ENCODE results near the gene KLHL3.
"Not testable (repeated sequence)": the region's sequence is repeated elsewhere in the genome, so short reads cannot be mapped to it uniquely, and the experiment has no call there.

The KLHL3 gene

GRCh38 chr5:137735555-137736284 is at the start of gene KLHL3:
Gene KLHL3, minus strand, starts transcription at chr5:137736089. Its CDS starts 443 bp downstream, at chr5:137735646.
- no peak for DNase-seq (ENCODE audit: low read depth)

GRCh38 chr5:137782984-137783536 is 47.2 kb upstream of the KLHL3 start:
- DNase-seq (ENCODE audit: low read depth) = no peak

GRCh38 chr5:137782055-137782454 is 46.2 kb upstream of the KLHL3 start:
- DNase-seq (ENCODE audit: low read depth) = no peak

- DNase-seq (ENCODE audit: low read depth) = no peak
Observed at GRCh38 chr5:137778772-137779564, 43.1 kb upstream of the KLHL3 start.

GRCh38 chr5:137767937-137768336 is 32.0 kb upstream of the KLHL3 start:
- not testable (repeated sequence) for DNase-seq (ENCODE audit: low read depth)

GRCh38 chr5:137761566-137761965 is 25.7 kb upstream of the KLHL3 start:
- DNase-seq (ENCODE audit: low read depth) = no peak

- no peak for DNase-seq (ENCODE audit: low read depth)
Observed at GRCh38 chr5:137760719-137761516, 25.0 kb upstream of the KLHL3 start.

GRCh38 chr5:137760294-137760693 is 24.4 kb upstream of the KLHL3 start:
- no peak for DNase-seq (ENCODE audit: low read depth)

- no peak for DNase-seq (ENCODE audit: low read depth)
Observed at GRCh38 chr5:137758715-137759306, 22.9 kb upstream of the KLHL3 start.

- no peak for DNase-seq (ENCODE audit: low read depth)
Observed at GRCh38 chr5:137758121-137758520, 22.2 kb upstream of the KLHL3 start.

GRCh38 chr5:137757634-137758033 is 21.7 kb upstream of the KLHL3 start:
- no peak for DNase-seq (ENCODE audit: low read depth)

GRCh38 chr5:137754961-137755762 is 19.3 kb upstream of the KLHL3 start:
- DNase-seq (ENCODE audit: low read depth) = no peak

- DNase-seq (ENCODE audit: low read depth) = peak; percentile 90
Observed at GRCh38 chr5:137754188-137754960, 18.5 kb upstream of the KLHL3 start, which contains the start of gene HNRNPA0. Gene HNRNPA0, minus strand, starts transcription at chr5:137754363. Its CDS starts 297 bp downstream, at chr5:137754066.

- DNase-seq (ENCODE audit: low read depth) = no peak
Observed at GRCh38 chr5:137753691-137754187, 17.9 kb upstream of the KLHL3 start.

- DNase-seq (ENCODE audit: low read depth) = no peak
Observed at GRCh38 chr5:137752905-137753690, 17.2 kb upstream of the KLHL3 start.

GRCh38 chr5:137751869-137752491 is 16.1 kb upstream of the KLHL3 start:
- no peak for DNase-seq (ENCODE audit: low read depth)

- no peak for DNase-seq (ENCODE audit: low read depth)
Observed at GRCh38 chr5:137750436-137750835, 14.5 kb upstream of the KLHL3 start.

GRCh38 chr5:137747848-137748247 is 12.0 kb upstream of the KLHL3 start:
- DNase-seq (ENCODE audit: low read depth) = no peak

Measured in stimulated activated CD8-positive, alpha-beta memory T cell treated with anti-CD3 and anti-CD28 coated beads, Interleukin-7, amount 100 ng/mL, for 24 hours (primary cell).